GM21723 (cell line): Measurements from ENCODE around the gene MAP6D1.
"Not testable (repeated sequence)": the region's sequence is repeated elsewhere in the genome, so short reads cannot be mapped to it uniquely, and the experiment has no call there.

Experiments
- ATAC-seq: cut with Tn5 transposase; IDR thresholded peaks from one replicate; pipeline ENCODE4 v1.9.1; 2021; ENCODE audit warnings: mild to moderate bottlenecking, moderate library complexity; ENCODE audit not compliant: unreplicated experiment

Gene MAP6D1

DNA sequence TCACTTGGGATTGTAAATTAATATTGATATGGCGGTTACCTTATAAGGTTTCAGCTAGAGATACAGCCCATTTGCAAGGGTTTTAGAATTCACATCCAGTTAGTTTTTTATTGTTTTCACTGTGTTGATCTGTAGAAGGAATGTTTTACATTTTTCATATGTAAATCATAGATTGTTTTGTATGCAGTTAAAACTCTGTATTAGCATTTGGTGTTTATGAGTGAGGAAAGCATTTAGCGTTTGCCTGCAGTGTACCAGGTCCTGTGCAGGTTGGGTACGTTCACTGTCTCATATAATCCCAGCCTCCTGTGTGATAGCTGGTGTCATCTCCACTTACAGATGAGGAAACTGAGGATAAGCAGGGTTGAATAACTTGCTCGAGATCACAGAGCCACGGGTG lies 23.8 kb downstream of the MAP6D1 start:
- ATAC-seq: no peak

- ATAC-seq: no peak
These were observed 25.0 kb downstream of the MAP6D1 start for GRCh38 chr3:183800243-183800863.

DNA sequence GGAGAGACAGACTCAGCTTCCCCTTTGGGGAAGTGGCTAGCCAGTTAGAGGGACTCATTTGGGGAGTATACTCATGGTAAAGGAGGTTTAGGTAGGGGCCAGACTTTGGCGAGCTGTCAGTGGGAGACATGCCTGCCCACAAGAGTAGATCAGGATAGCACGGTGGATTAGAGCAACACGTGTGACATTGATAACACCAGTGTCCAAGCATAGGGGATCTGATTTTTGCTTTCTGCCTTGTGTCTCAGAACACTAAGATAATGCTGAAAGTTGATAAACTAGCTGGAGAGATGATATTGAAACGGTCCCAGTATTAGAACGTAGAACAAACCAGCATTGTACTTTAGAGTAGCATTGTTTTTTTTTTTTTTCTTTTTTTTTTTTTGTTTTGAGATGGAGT lies 25.9 kb downstream of the MAP6D1 start:
- ATAC-seq: no peak

GRCh38 chr3:183797996-183798395 lies 27.4 kb downstream of the MAP6D1 start:
- ATAC-seq: no peak

DNA sequence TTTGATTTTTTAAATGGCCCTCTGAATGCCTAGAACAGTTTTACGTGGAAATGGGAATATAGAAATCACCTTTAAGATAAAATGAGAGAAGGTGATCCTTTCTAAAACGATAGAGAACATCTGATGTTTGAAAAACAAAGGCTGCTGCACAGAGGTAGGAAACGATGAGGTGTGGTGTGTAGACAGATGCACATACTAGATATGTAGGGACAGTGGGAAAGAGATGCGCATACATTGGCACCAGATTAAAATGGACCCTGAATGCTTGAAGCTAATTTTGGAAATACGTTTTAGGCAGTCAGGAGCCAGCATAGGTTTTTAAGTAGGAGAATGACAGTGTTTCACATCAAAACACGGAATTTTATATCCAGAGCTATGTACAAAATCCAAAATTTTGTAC lies 29.0 kb downstream of the MAP6D1 start:
- no peak for ATAC-seq

GRCh38 chr3:183794452-183794851 lies 30.9 kb downstream of the MAP6D1 start:
- ATAC-seq: no peak

DNA sequence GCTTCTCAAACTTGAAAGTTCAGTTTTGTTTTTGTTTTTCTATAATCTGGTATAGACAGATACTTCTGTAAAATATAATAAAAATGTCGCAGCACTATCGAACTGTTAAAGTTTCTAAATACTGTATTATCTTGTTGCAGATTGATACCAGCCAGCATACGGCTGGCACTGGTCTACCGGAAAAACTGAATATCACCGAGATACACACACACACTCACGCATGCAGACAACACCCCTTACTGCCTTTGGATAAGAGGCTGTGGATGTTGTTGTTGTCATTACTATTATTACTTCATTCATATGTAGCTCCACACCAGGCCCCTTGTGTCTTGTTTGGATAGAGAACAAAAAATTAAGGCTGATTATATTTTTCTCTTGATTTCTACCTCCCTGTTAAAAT lies 32.4 kb downstream of the MAP6D1 start:
- ATAC-seq: no peak

GRCh38 chr3:183790700-183791099 lies 34.7 kb downstream of the MAP6D1 start:
- ATAC-seq: no peak

DNA sequence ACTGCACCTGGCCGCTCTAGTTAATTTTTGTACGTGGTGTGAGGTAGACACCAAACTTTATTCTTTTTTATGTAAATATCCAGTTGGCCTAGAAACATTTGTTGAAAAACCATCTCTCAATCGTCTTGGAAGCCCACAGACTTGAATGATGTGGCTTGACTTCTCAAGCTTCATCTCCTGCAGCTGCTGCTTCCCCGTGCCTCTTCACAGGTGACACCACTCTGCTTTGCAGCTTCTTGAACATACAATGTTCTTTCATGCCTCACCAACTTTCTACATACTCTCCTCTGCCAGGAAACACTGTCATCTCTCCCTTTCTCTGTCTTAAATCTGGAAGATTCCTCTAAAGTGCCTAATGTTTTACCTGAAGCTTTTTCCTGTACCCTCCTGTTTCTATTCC lies 35.6 kb downstream of the MAP6D1 start:
- ATAC-seq: no peak

- ATAC-seq: not testable (repeated sequence)
These were observed 40.9 kb downstream of the MAP6D1 start for GRCh38 chr3:183784503-183784902.

GRCh38 chr3:183782576-183783276 lies 42.7 kb downstream of the MAP6D1 start:
- ATAC-seq: no peak

DNA sequence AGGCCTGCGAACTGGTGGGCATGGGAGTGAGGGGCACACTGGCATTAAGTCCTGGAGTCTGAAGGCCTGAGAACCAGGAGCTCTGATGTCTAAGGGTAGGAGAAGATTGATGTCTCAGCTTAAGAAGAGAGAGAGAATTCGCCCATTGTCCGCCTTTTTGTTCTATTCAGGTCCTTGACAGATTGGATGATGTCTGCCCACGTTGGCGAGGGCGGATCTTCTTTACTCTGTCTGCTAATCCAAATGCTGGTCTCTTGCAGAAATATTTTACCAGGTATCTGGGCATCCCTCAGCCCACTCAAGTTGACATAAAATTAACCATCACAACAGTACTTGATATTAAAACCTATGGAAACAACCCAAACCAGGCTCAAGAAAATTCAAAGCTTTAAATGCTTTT lies 44.1 kb downstream of the MAP6D1 start:
- ATAC-seq: no peak

DNA sequence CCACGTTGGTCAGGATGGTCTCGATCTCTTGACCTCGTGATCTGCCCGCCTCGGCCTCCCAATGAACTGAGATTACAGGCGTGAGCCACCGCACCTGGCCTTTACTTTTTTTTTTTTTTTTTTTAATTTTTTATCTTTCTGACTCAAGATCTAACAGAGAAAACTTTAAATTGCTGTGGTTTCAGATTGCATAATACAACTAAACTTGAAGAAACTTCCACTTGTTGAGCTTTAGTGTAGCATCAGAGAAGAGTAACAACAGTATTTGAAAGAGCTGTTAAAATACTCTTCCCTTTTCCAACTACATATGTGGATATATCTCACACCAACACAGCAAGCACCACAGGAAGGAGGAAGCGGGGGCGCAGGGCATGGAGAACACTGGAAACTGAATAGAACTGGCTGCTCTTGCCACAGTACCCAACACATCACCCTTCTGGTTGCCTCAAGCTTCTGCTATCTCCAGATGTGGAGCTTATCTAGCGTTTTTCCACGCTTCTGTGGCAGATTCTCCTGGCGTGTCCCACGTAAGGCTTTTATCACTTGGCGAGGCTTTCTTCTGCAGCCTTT lies 45.4 kb downstream of the MAP6D1 start:
- ATAC-seq: no peak

DNA sequence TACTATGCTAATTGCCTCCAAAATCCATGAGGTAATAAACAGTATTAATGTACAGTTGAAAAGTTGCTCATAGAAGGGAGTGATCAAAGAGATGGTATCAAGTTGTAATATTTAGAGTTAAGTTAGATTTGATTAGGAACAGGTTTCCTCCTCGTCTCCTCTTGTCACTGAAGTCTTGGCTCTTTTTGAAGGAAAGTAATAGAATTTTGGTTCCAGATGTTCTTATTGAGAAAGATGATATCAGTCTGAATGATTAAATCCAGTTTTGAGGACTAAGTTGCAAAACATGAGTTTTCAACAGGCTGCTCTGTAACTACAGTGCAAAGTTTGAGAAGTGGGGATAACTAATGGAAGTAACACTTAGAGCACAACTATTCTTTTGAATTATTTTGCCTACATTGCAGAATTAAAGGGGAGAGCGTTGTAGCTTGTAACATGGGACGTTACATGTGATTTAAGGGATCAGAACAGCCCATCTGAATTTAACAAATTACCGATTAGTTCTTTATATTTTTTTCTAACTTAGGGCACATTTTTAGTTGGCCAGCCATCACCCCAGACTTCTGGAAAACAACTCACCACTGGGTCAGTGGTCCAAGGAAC lies 48.3 kb downstream of the MAP6D1 start:
- ATAC-seq: no peak

DNA sequence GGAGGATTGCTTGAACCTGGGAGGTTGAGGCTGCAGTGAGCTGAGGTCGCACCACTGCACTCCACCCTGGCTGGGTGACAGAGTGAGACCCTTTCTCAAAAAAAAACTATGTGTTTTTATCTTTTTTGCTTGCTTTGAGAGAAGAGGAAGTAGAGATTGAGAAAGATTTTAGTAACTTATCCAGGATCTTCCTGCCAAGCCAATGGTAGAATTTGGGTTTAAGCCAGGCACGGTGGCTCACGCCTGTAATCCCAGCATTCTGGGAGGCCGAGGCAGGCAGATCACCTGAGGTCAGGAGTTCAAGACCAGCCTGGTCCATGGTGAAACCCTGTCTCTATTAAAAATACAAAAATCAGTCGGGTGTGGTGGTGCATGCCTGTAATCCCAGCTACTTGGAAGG lies 48.9 kb downstream of the MAP6D1 start:
- ATAC-seq: not testable (repeated sequence)

DNA sequence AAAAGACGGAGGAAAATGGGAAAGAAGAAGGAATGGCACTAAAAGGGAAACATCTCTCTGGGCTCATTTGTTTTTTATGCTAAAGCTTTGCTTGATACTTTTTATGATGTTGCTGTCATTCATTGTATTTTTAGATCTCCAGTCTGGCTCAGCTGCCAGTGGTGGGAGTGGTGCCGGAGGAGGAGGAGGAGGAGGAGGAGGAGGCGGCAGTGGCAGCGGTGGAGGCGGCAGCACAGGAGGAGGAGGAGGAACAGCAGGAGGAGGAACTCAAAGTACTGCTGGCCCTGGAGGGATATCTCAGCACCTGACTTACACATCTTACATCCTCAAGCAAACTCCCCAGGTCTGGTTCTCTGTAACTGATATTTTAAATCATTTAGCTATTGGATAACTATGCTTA lies 49.6 kb downstream of the MAP6D1 start:
- ATAC-seq: no peak

- no peak for ATAC-seq
These were observed 50.7 kb downstream of the MAP6D1 start for GRCh38 chr3:183774631-183775030.

- no peak for ATAC-seq
These were observed 55.9 kb downstream of the MAP6D1 start for GRCh38 chr3:183769453-183769852.

DNA sequence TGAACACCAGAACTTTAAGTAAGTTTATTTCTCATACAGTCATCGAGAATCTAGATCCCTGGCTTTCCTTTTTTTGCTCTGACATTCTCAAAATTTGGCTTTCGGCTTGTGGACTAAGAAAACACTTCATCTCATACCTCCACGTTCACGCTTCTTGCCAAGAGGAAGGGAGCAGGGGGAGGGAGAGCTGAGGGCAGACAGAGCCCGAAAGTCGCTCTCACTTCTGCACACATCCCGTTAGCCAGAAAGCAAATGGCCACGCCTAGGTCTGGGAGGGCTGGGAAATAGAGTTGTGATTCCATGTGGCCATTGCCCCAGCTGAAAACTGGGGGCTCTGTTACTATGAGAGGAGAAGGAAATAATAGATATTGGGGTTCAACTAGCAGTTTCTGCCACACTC lies 57.3 kb downstream of the MAP6D1 start:
- ATAC-seq: no peak

DNA sequence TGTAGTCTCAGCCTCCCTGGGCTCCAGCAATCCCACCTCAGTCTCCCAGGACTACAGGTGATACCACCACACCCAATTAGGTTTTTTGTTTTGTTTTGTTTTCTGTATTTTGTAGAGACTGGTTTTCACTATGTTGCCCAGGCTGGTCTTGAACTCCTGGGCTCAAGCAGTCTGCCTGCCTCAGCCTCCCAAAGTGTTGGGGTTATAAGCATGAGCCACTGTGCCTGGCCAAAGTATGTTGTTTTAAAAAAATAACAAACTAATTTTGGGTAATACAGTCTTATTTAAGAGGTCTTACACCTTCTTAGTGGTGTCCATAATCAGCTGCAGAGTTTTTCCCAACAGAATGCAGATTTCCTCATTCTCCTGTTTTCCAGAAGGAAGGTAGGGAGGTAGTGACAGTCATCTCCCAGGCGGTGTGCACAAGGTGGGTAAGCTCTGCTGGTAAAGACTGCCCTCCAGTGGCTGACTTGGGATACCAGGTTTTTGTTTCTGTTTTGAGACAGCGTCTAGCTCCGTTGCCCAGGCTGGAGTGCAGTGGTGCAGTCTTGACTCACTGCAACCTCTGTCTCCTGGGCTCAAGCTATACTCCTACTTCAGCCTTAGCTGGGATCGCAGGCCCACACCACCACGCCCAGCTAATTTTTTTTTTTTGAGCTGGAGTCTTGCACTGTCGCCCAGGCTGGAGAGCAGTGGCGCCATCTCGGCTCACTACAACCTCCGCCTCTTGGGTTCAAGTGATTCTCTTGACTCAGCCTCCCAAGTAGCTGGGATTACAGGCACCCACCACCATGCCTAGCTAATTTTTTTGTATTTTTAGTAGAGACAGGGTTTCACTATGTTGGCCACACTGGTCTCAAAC lies 58.4 kb downstream of the MAP6D1 start:
- ATAC-seq: peak; percentile 79

GRCh38 chr3:183766107-183766506 lies 59.3 kb downstream of the MAP6D1 start:
- no peak for ATAC-seq
